ENCODE measurements around the gene TMEM253.

The TMEM253 gene

GRCh38 chr14:21093769-21094681 is 6.8 kb upstream of the TMEM253 start:
- no peak for DNase-seq (ENCODE audit: low read depth, low spot score)
- H3K4me3 ChIP-seq (ENCODE audit: low read depth, low read length) = no peak overlapping the region

GRCh38 chr14:21095430-21096205 is 5.2 kb upstream of the TMEM253 start:
- H3K4me3 ChIP-seq (ENCODE audit: low read depth, low read length) = no peak overlapping the region
- in situ Hi-C loops (cut with HindIII; ENCODE audit: low sequenced_read_pairs) = no loop called here
- no peak for DNase-seq (ENCODE audit: low read depth, low spot score)

More at GRCh38 chr14:21093769-21094681, 6.8 kb upstream of the TMEM253 start:
- peak; percentile 46 for TF ChIP-seq CTCF (IDR thresholded peaks at IDR 0.05; ENCODE audit: low read depth, low read length)
- in situ Hi-C loops (cut with HindIII; ENCODE audit: low sequenced_read_pairs) = no loop called here

GRCh38 chr14:21096438-21096837 is 4.4 kb upstream of the TMEM253 start:
- DNase-seq (ENCODE audit: low read depth, low spot score) = no peak
- H3K4me3 ChIP-seq (ENCODE audit: low read depth, low read length) = no peak overlapping the region
- in situ Hi-C loops (cut with HindIII; ENCODE audit: low sequenced_read_pairs) = no loop called here
- no peak for TF ChIP-seq CTCF (IDR thresholded peaks at IDR 0.05; ENCODE audit: low read depth, low read length)

More at GRCh38 chr14:21095430-21096205, 5.2 kb upstream of the TMEM253 start:
- no peak for TF ChIP-seq CTCF (IDR thresholded peaks at IDR 0.05; ENCODE audit: low read depth, low read length)

- TF ChIP-seq CTCF (IDR thresholded peaks at IDR 0.05; ENCODE audit: low read depth, low read length) = no peak
- no peak for DNase-seq (ENCODE audit: low read depth, low spot score)
- H3K4me3 ChIP-seq (ENCODE audit: low read depth, low read length) = peak overlapping the region; percentile 2
These were observed 3.8 kb upstream of the TMEM253 start for GRCh38 chr14:21096978-21097635.

GRCh38 chr14:21097636-21098075 is 3.2 kb upstream of the TMEM253 start:
- in situ Hi-C loops (cut with HindIII; ENCODE audit: low sequenced_read_pairs) = no loop called here

More at GRCh38 chr14:21096978-21097635, 3.8 kb upstream of the TMEM253 start:
- in situ Hi-C loops (cut with HindIII; ENCODE audit: low sequenced_read_pairs) = no loop called here

More at GRCh38 chr14:21097636-21098075, 3.2 kb upstream of the TMEM253 start:
- H3K4me3 ChIP-seq (ENCODE audit: low read depth, low read length) = peak overlapping the region; percentile 2
- DNase-seq (ENCODE audit: low read depth, low spot score) = no peak
- TF ChIP-seq CTCF (IDR thresholded peaks at IDR 0.05; ENCODE audit: low read depth, low read length) = no peak

Data from astrocyte of the spinal cord (primary cell).